ENCODE results near the gene ADAMTS13.

DNA sequence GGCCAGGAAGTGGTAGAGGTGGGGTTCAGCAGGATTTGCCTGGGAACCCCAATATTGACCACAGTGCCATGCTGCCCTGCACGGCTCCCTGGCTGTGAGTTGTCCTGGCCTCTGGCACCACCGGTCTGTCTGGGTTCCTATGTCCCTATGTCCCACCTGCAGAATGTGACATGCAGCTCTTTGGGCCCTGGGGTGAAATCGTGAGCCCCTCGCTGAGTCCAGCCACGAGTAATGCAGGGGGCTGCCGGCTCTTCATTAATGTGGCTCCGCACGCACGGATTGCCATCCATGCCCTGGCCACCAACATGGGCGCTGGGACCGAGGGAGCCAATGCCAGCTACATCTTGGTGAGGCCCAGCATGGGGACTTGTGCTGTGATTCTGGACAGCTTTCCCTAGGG lies 35.6 kb downstream of the ADAMTS13 start:
- TF ChIP-seq CTCF (IDR thresholded peaks at IDR 0.05) (no peak), POLR2A (IDR thresholded peaks at IDR 0.05) (no peak)

Data from Peyer's patch (tissue), 4 donors.